ENCODE measurements around the gene KIAA0753.

KIAA0753 gene

GRCh38 chr17:6570731-6571451 is 69.6 kb downstream of the KIAA0753 start:
- ATAC-seq (replicated peaks) (no peak), DNase-seq (no peak)
- H3K27ac Mint-ChIP-seq: no peak overlapping the region
- H3K27me3 Mint-ChIP-seq: peaks cover 0 to 4% of the 10 kb centered on the region in 2 donors
- peaks cover 0 to 1% of the 10 kb centered on the region in 2 donors for H3K9me3 Mint-ChIP-seq
- peaks cover 19 to 20% of the 10 kb centered on the region in 2 donors for H3K4me1 Mint-ChIP-seq
- no peak overlapping the region for H3K4me3 Mint-ChIP-seq
- peaks cover 15 to 21% of the 10 kb centered on the region in 2 donors for H3K36me3 Mint-ChIP-seq

- DNase-seq (no peak), ATAC-seq (replicated peaks) (no peak)
- Mint-ChIP-seq H3K4me3 (no peak overlapping the region), H3K27ac (no peak overlapping the region), H3K27me3 (peaks cover under 1 to 4% of the 10 kb centered on the region in 2 donors), H3K36me3 (peaks cover 9 to 16% of the 10 kb centered on the region in 2 donors), H3K4me1 (peaks cover 7 to 8% of the 10 kb centered on the region in 2 donors), H3K9me3 (no peaks in the 10 kb centered on the region)
Observed at GRCh38 chr17:6569370-6570285, 70.9 kb downstream of the KIAA0753 start.

- peaks cover 10% of the 10 kb centered on the region in 2 donors for H3K27me3 Mint-ChIP-seq
- H3K9me3 Mint-ChIP-seq: no peaks in the 10 kb centered on the region
- ATAC-seq (replicated peaks): no peak
- H3K4me1 Mint-ChIP-seq: peaks cover 0 to 2% of the 10 kb centered on the region in 2 donors
- H3K4me3 Mint-ChIP-seq: no peak overlapping the region
- DNase-seq: no peak
- no peak overlapping the region for H3K27ac Mint-ChIP-seq
- peaks cover 7 to 18% of the 10 kb centered on the region in 2 donors for H3K36me3 Mint-ChIP-seq
Observed at GRCh38 chr17:6568184-6568758, 72.2 kb downstream of the KIAA0753 start.

- ATAC-seq (replicated peaks) (no peak), DNase-seq (no peak)
- peaks cover 6 to 15% of the 10 kb centered on the region in 2 donors for H3K36me3 Mint-ChIP-seq
- no peaks in the 10 kb centered on the region for H3K9me3 Mint-ChIP-seq
- no peak overlapping the region for H3K4me3 Mint-ChIP-seq
- H3K27ac Mint-ChIP-seq: peak overlapping the region; percentile 32
- peaks cover 0 to 2% of the 10 kb centered on the region in 2 donors for H3K4me1 Mint-ChIP-seq
- H3K27me3 Mint-ChIP-seq: peaks cover 16% of the 10 kb centered on the region in 2 donors
Observed at GRCh38 chr17:6567528-6568183, 72.9 kb downstream of the KIAA0753 start.

- no peaks in the 10 kb centered on the region for H3K9me3 Mint-ChIP-seq
- no peak overlapping the region for H3K27ac Mint-ChIP-seq
- DNase-seq: no peak
- peaks cover 5 to 11% of the 10 kb centered on the region in 2 donors for H3K4me1 Mint-ChIP-seq
- H3K36me3 Mint-ChIP-seq: peaks cover 6 to 11% of the 10 kb centered on the region in 2 donors
- no peak overlapping the region for H3K4me3 Mint-ChIP-seq
- no peak for ATAC-seq (replicated peaks)
- H3K27me3 Mint-ChIP-seq: peaks cover 51 to 67% of the 10 kb centered on the region in 2 donors
Observed at GRCh38 chr17:6561446-6561845, 79.1 kb downstream of the KIAA0753 start.

- no peak overlapping the region for H3K27ac Mint-ChIP-seq
- H3K27me3 Mint-ChIP-seq: peaks cover 48 to 70% of the 10 kb centered on the region in 2 donors
Observed at GRCh38 chr17:6560496-6560895, 80.0 kb downstream of the KIAA0753 start.

GRCh38 chr17:6559753-6560215 is 80.7 kb downstream of the KIAA0753 start:
- peak; percentile 17 to 28 for ATAC-seq (replicated peaks)
- Mint-ChIP-seq H3K4me1 (peaks cover 12 to 22% of the 10 kb centered on the region in 2 donors), H3K27ac (no peak overlapping the region), H3K27me3 (peaks cover 55 to 77% of the 10 kb centered on the region in 2 donors), H3K9me3 (no peaks in the 10 kb centered on the region), H3K4me3 (no peak overlapping the region), H3K36me3 (peaks cover 4 to 9% of the 10 kb centered on the region in 2 donors)
- DNase-seq: no peak

More at GRCh38 chr17:6560496-6560895, 80.0 kb downstream of the KIAA0753 start:
- peaks cover 6 to 15% of the 10 kb centered on the region in 2 donors for H3K4me1 Mint-ChIP-seq
- peaks cover 4 to 11% of the 10 kb centered on the region in 2 donors for H3K36me3 Mint-ChIP-seq
- H3K9me3 Mint-ChIP-seq: no peaks in the 10 kb centered on the region
- no peak for DNase-seq
- no peak overlapping the region for H3K4me3 Mint-ChIP-seq
- no peak for ATAC-seq (replicated peaks)

- Mint-ChIP-seq H3K27ac (no peak overlapping the region), H3K27me3 (peaks cover 61 to 78% of the 10 kb centered on the region in 2 donors), H3K9me3 (no peaks in the 10 kb centered on the region), H3K4me3 (no peak overlapping the region), H3K4me1 (peaks cover 14 to 25% of the 10 kb centered on the region in 2 donors), H3K36me3 (peaks cover 4 to 6% of the 10 kb centered on the region in 2 donors)
- ATAC-seq (replicated peaks) (peak in 1 of 2 donors; percentile 4), DNase-seq (no peak)
Observed at GRCh38 chr17:6558932-6559752, 81.4 kb downstream of the KIAA0753 start.

- Mint-ChIP-seq H3K27me3 (peaks cover 64 to 81% of the 10 kb centered on the region in 2 donors), H3K36me3 (peaks cover 3% of the 10 kb centered on the region in 2 donors), H3K4me1 (peaks cover 14 to 25% of the 10 kb centered on the region in 2 donors), H3K4me3 (no peak overlapping the region), H3K27ac (no peak overlapping the region), H3K9me3 (no peaks in the 10 kb centered on the region)
- DNase-seq (no peak), ATAC-seq (replicated peaks) (no peak)
Observed at GRCh38 chr17:6558276-6558675, 82.2 kb downstream of the KIAA0753 start.

- Mint-ChIP-seq H3K27ac (no peak overlapping the region), H3K36me3 (peaks cover 1 to 3% of the 10 kb centered on the region in 2 donors), H3K9me3 (no peaks in the 10 kb centered on the region), H3K4me1 (peaks cover 15 to 25% of the 10 kb centered on the region in 2 donors), H3K4me3 (peak overlapping the region in 1 of 2 donors; percentile 74), H3K27me3 (peaks cover 62 to 76% of the 10 kb centered on the region in 2 donors)
- ATAC-seq (replicated peaks) (no peak), DNase-seq (no peak)
Observed at GRCh38 chr17:6557040-6557438, 83.5 kb downstream of the KIAA0753 start.

GRCh38 chr17:6556121-6557039 is 84.1 kb downstream of the KIAA0753 start, which contains the start of gene PITPNM3:
Gene PITPNM3 (minus strand): TSS chr17:6556555. CDS start chr17:6556406, 149 bp downstream.
- Mint-ChIP-seq H3K9me3 (no peaks in the 10 kb centered on the region), H3K4me3 (peak within 1 kb of the TSS; percentile 74 to 78), H3K36me3 (peaks cover 0 to 1% of the 10 kb centered on the region in 2 donors), H3K27ac (peak within 1 kb of the TSS; percentile 25), H3K27me3 (peaks cover 55 to 69% of the 10 kb centered on the region in 2 donors), H3K4me1 (peaks cover 15 to 25% of the 10 kb centered on the region in 2 donors)
- ATAC-seq (replicated peaks) (no peak), DNase-seq (no peak)
